ENCODE data around the gene LAMB3. TPM values are rescaled to one million over a fixed set of nuclear protein-coding genes. Genes with fewer than 3 reads are reported as not detected.

LAMB3 gene
- total RNA-seq, 1 donor from 2014 or later: 4.2 TPM

- Mint-ChIP-seq H3K27me3 (ENCODE audit: low read depth, unreplicated experiment) (peaks cover 58% of the 10 kb centered on the region), H3K4me3 (ENCODE audit: unreplicated experiment) (no peak overlapping the region), H3K9me3 (ENCODE audit: unreplicated experiment) (peaks cover 2% of the 10 kb centered on the region), H3K4me1 (ENCODE audit: low read depth, unreplicated experiment) (peaks cover 10% of the 10 kb centered on the region), H3K27ac (ENCODE audit: unreplicated experiment) (peak overlapping the region; percentile 70), H3K36me3 (ENCODE audit: low read depth, unreplicated experiment) (peaks cover 16% of the 10 kb centered on the region)
- FAIRE-seq: no peak
- Histone ChIP-seq H2AFZ (ENCODE audit: low read depth, low read length) (no peak overlapping the region), H3K36me3 (ENCODE audit: insufficient read depth, low read length) (no peaks in the 10 kb centered on the region), H3K27me3 (ENCODE audit: insufficient read depth, low read length) (no peaks in the 10 kb centered on the region), H3K4me1 (ENCODE audit: insufficient read depth, low read length) (peaks cover 1% of the 10 kb centered on the region), H3K4me2 (ENCODE audit: low read length) (no peak overlapping the region), H4K20me1 (ENCODE audit: insufficient read depth, low read length) (no peaks in the 10 kb centered on the region), H3K79me2 (ENCODE audit: insufficient read depth, low read length) (no peaks in the 10 kb centered on the region), H3K9me3 (ENCODE audit: insufficient read depth, low read depth, low read length) (no peaks in the 10 kb centered on the region), H3K4me3 (ENCODE audit: insufficient read depth, low read depth, low read length) (no peak overlapping the region), H3K9ac (ENCODE audit: low read length) (no peak overlapping the region), H3K27ac (ENCODE audit: low read depth, low read length) (no peak overlapping the region)
- DNase-seq (ENCODE audit: low read depth): no peak
- no peak for TF ChIP-seq CTCF (IDR thresholded peaks at IDR 0.05; ENCODE audit: insufficient read depth, low read depth, low read length)
- TF ChIP-seq EZH2 (IDR thresholded peaks at IDR 0.05; ENCODE audit: insufficient read depth, low read length): no peak
Measured at GRCh38 chr1:209619696-209620486, 32.3 kb downstream of the LAMB3 start.

GRCh38 chr1:209618756-209619420 lies 33.3 kb downstream of the LAMB3 start:
- H3K4me2 ChIP-seq (ENCODE audit: low read length): no peak overlapping the region
- H3K79me2 ChIP-seq (ENCODE audit: insufficient read depth, low read length): no peaks in the 10 kb centered on the region
- H3K4me3 ChIP-seq (ENCODE audit: insufficient read depth, low read depth, low read length): no peak overlapping the region
- FAIRE-seq (no peak), DNase-seq (ENCODE audit: low read depth) (no peak)
- H4K20me1 ChIP-seq (ENCODE audit: insufficient read depth, low read length): no peaks in the 10 kb centered on the region
- Mint-ChIP-seq H3K9me3 (ENCODE audit: unreplicated experiment) (peaks cover 2% of the 10 kb centered on the region), H3K27ac (ENCODE audit: unreplicated experiment) (no peak overlapping the region), H3K4me3 (ENCODE audit: unreplicated experiment) (no peak overlapping the region), H3K36me3 (ENCODE audit: low read depth, unreplicated experiment) (peaks cover 16% of the 10 kb centered on the region), H3K4me1 (ENCODE audit: low read depth, unreplicated experiment) (peaks cover 4% of the 10 kb centered on the region), H3K27me3 (ENCODE audit: low read depth, unreplicated experiment) (peaks cover 61% of the 10 kb centered on the region)
- no peaks in the 10 kb centered on the region for H3K4me1 ChIP-seq (ENCODE audit: insufficient read depth, low read length)
- H3K27ac ChIP-seq (ENCODE audit: low read depth, low read length): no peak overlapping the region
- H3K9ac ChIP-seq (ENCODE audit: low read length): no peak overlapping the region
- no peaks in the 10 kb centered on the region for H3K9me3 ChIP-seq (ENCODE audit: insufficient read depth, low read depth, low read length)
- H2AFZ ChIP-seq (ENCODE audit: low read depth, low read length): no peak overlapping the region
- no peaks in the 10 kb centered on the region for H3K27me3 ChIP-seq (ENCODE audit: insufficient read depth, low read length)
- H3K36me3 ChIP-seq (ENCODE audit: insufficient read depth, low read length): no peaks in the 10 kb centered on the region
- TF ChIP-seq EZH2 (IDR thresholded peaks at IDR 0.05; ENCODE audit: insufficient read depth, low read length): no peak
- TF ChIP-seq CTCF (IDR thresholded peaks at IDR 0.05; ENCODE audit: insufficient read depth, low read depth, low read length): no peak

All from astrocyte (in vitro differentiated cells and primary cell).